ENCODE results near the gene FRMD4A. TPM values are rescaled to one million over a fixed set of nuclear protein-coding genes. Genes with fewer than 3 reads are reported as not detected.

The FRMD4A gene
- total RNA-seq, 1 experiment from 2014 or later, result 0.23 TPM

GRCh38 chr10:14125564-14125963 is 205.2 kb downstream of the FRMD4A start:
- no TSS peak for BruUV-seq (replicated peaks)
- Mint-ChIP-seq H3K4me1 (ENCODE audit: insufficient read depth, unreplicated experiment) (peaks cover 8% of the 10 kb centered on the region), H3K9me3 (ENCODE audit: unreplicated experiment) (peaks cover 18% of the 10 kb centered on the region), H3K36me3 (ENCODE audit: insufficient read depth, unreplicated experiment) (no peaks in the 10 kb centered on the region), H3K27ac (ENCODE audit: low read depth, unreplicated experiment) (no peak overlapping the region), H3K27me3 (ENCODE audit: insufficient read depth, unreplicated experiment) (no peaks in the 10 kb centered on the region), H3K4me3 (ENCODE audit: unreplicated experiment) (no peak overlapping the region)
- no peak for TF ChIP-seq CTCF (IDR thresholded peaks at IDR 0.05; ENCODE audit: unreplicated experiment)
- CTCF ChIA-PET, result interaction anchor here (1.2 kb wide), 1 partner anchor 10 kb away, joined by 3 read pairs; no protein-coding TSS in a partner anchor
- intact Hi-C loops (cut with micrococcal nuclease), result no loop called here
- no peak for DNase-seq (ENCODE audit: unreplicated experiment)
- POLR2A ChIA-PET, result no interaction called here

GRCh38 chr10:14124941-14125340 is 205.8 kb downstream of the FRMD4A start:
- CTCF ChIA-PET, result interaction anchor here (1.2 kb wide), 1 partner anchor 10 kb away, joined by 3 read pairs; no protein-coding TSS in a partner anchor
- Mint-ChIP-seq H3K4me3 (ENCODE audit: unreplicated experiment) (no peak overlapping the region), H3K27me3 (ENCODE audit: insufficient read depth, unreplicated experiment) (no peaks in the 10 kb centered on the region), H3K9me3 (ENCODE audit: unreplicated experiment) (peaks cover 18% of the 10 kb centered on the region), H3K27ac (ENCODE audit: low read depth, unreplicated experiment) (no peak overlapping the region), H3K36me3 (ENCODE audit: insufficient read depth, unreplicated experiment) (no peaks in the 10 kb centered on the region), H3K4me1 (ENCODE audit: insufficient read depth, unreplicated experiment) (peaks cover 8% of the 10 kb centered on the region)
- BruUV-seq (replicated peaks), result no TSS peak
- POLR2A ChIA-PET, result no interaction called here
- no peak for TF ChIP-seq CTCF (IDR thresholded peaks at IDR 0.05; ENCODE audit: unreplicated experiment)
- no peak for DNase-seq (ENCODE audit: unreplicated experiment)
- intact Hi-C loops (cut with micrococcal nuclease), result no loop called here

GRCh38 chr10:14123139-14123538 is 207.6 kb downstream of the FRMD4A start:
- ChIA-PET POLR2A (no interaction called here), CTCF (interaction anchor here (1.2 kb wide), 1 partner anchor 247 kb away, joined by 3 read pairs; no protein-coding TSS in a partner anchor)
- Mint-ChIP-seq H3K9me3 (ENCODE audit: unreplicated experiment) (peaks cover 16% of the 10 kb centered on the region), H3K36me3 (ENCODE audit: insufficient read depth, unreplicated experiment) (no peaks in the 10 kb centered on the region), H3K4me3 (ENCODE audit: unreplicated experiment) (no peak overlapping the region), H3K27me3 (ENCODE audit: insufficient read depth, unreplicated experiment) (no peaks in the 10 kb centered on the region), H3K4me1 (ENCODE audit: insufficient read depth, unreplicated experiment) (peaks cover 16% of the 10 kb centered on the region), H3K27ac (ENCODE audit: low read depth, unreplicated experiment) (no peak overlapping the region)
- TF ChIP-seq CTCF (IDR thresholded peaks at IDR 0.05; ENCODE audit: unreplicated experiment), result no peak
- no TSS peak for BruUV-seq (replicated peaks)
- intact Hi-C loops (cut with micrococcal nuclease), result no loop called here
- DNase-seq (ENCODE audit: unreplicated experiment), result no peak

GRCh38 chr10:14120812-14121211 is 209.9 kb downstream of the FRMD4A start:
- no peaks in the 10 kb centered on the region for H3K9me3 Mint-ChIP-seq (ENCODE audit: unreplicated experiment)
- TF ChIP-seq CTCF (IDR thresholded peaks at IDR 0.05; ENCODE audit: unreplicated experiment), result no peak
- no peaks in the 10 kb centered on the region for H3K27me3 Mint-ChIP-seq (ENCODE audit: insufficient read depth, unreplicated experiment)
- no peaks in the 10 kb centered on the region for H3K36me3 Mint-ChIP-seq (ENCODE audit: insufficient read depth, unreplicated experiment)
- ChIA-PET CTCF (no interaction called here), POLR2A (no interaction called here)
- no TSS peak for BruUV-seq (replicated peaks)
- intact Hi-C loops (cut with micrococcal nuclease), result no loop called here
- no peak overlapping the region for H3K27ac Mint-ChIP-seq (ENCODE audit: low read depth, unreplicated experiment)
- DNase-seq (ENCODE audit: unreplicated experiment), result no peak
- no peak overlapping the region for H3K4me3 Mint-ChIP-seq (ENCODE audit: unreplicated experiment)
- H3K4me1 Mint-ChIP-seq (ENCODE audit: insufficient read depth, unreplicated experiment), result peaks cover 9% of the 10 kb centered on the region

Data from MCF 10A (cell line).